Prostate gland (tissue), 2 donors: Measurements from ENCODE around the gene SLTM. TPM values are rescaled to one million over a fixed set of nuclear protein-coding genes. Genes with fewer than 3 reads are reported as not detected.
"Not testable (repeated sequence)": the region's sequence is repeated elsewhere in the genome, so short reads cannot be mapped to it uniquely, and the experiment has no call there.

Source experiments
- DNase-seq: peaks from one replicate; pipeline ENCODE4 v3.0.0-alpha.2; 2019; ENCODE audit warnings: low spot score
- H3K27ac ChIP-seq, 2 donors: fragments of 200-600 bp; sonication (generic); 2 replicates each; pipeline ENCODE4 v1.5.1; 2017 to 2019
- H3K27me3 ChIP-seq: fragments of 200-600 bp; sonication (generic); replicated peaks from 2 replicates; pipeline ENCODE4 v1.5.1; 2019; ENCODE audit not compliant: insufficient read depth
- H3K36me3 ChIP-seq, 2 donors: fragments of 200-600 bp; sonication (generic); 1 replicate in 1 of 2; 2 replicates in 1 of 2; pipeline versions ENCODE4 v1.5.1 to v1.8.1; 2017 to 2019
- H3K4me1 ChIP-seq: fragments of 200-600 bp; sonication (generic); replicated peaks from 2 replicates; pipeline ENCODE4 v1.5.1; 2019
- H3K4me3 ChIP-seq, 2 donors: fragments of 200-600 bp; sonication (generic); 2 replicates each; pipeline ENCODE4 v1.5.1; 2017 to 2019
- H3K9me3 ChIP-seq: fragments of 200-600 bp; sonication (generic); 2 replicates; pipeline ENCODE4 v1.5.1; 2017
- POLR2A ChIP-seq: fragments of 450-650 bp; IDR thresholded peaks from one replicate; pipeline ENCODE4 v1.6.1; 2016; ENCODE audit warnings: antibody characterized with exemption, mild to moderate bottlenecking
- POLR2AphosphoS5 ChIP-seq: sonication (generic); formaldehyde crosslinking; IDR thresholded peaks from one replicate; pipeline ENCODE4 v1.6.1; 2017; ENCODE audit warnings: antibody characterized with exemption
- WGBS: methylation state at CpG from one replicate; pipeline ENCODE4 v1.1.5; 2018; 5-methylcytosine and 5-hydroxymethylcytosine counted together
- intact Hi-C: fragments of 100-400 bp; cut with DNase I; formaldehyde crosslinking; loops from one replicate; pipeline ENCODE4 v1.14.2; 2022
- total RNA-seq, 2 donors: library from RNA; depleted of rRNA; stranded (reverse); fragments of >200 nt; gene quantifications; one replicate each; pipeline ENCODE4 v1.1.0, GENCODE V29; 2016
- TF ChIP-seq, protein P1 (sequence below), 4 experiments: fragments of 200-600 bp in 2 of 4; fragments of 450-650 bp in 2 of 4; sonication (generic) in 2 of 4; IDR thresholded peaks; 1 replicate in 3 of 4; 2 replicates in 1 of 4; pipeline ENCODE4 v1.5.1; 2016 to 2019; ENCODE audit warnings: antibody characterized with exemption in 4 of 4, mild to moderate bottlenecking in 2 of 4, moderate library complexity in 2 of 4

The SLTM gene
- total RNA-seq, 2 donors from 2014 or later: 65.8 to 73.3 TPM

DNA sequence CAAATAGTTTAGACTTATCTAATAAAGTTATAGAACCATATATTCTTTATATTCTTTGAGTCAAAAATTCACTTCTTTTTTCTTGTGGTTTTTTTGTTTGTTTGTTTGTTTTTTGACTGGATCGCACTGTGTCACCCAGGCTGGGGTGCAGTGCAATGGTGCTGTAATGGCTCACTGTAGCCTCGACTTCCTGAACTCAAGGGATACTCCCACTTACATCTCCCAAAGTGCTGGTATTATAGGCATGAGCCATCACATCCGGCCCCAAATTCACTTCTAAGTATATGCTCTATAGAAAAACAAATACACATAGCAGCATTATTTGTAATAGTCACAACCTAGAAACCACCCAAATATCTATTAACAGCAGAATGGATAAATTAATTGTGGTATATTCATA lies 13.7 kb upstream of the SLTM start:
- Histone ChIP-seq H3K27ac (no peak overlapping the region), H3K4me1 (no peaks in the 10 kb centered on the region), H3K9me3 (no peaks in the 10 kb centered on the region), H3K36me3 (no peaks in the 10 kb centered on the region), H3K4me3 (no peak overlapping the region), H3K27me3 (no peaks in the 10 kb centered on the region)
- intact Hi-C loops: no loop called here
- DNase-seq: no peak
- TF ChIP-seq POLR2A (no peak), POLR2AphosphoS5 (no peak)
- TF ChIP-seq, protein P1, sequence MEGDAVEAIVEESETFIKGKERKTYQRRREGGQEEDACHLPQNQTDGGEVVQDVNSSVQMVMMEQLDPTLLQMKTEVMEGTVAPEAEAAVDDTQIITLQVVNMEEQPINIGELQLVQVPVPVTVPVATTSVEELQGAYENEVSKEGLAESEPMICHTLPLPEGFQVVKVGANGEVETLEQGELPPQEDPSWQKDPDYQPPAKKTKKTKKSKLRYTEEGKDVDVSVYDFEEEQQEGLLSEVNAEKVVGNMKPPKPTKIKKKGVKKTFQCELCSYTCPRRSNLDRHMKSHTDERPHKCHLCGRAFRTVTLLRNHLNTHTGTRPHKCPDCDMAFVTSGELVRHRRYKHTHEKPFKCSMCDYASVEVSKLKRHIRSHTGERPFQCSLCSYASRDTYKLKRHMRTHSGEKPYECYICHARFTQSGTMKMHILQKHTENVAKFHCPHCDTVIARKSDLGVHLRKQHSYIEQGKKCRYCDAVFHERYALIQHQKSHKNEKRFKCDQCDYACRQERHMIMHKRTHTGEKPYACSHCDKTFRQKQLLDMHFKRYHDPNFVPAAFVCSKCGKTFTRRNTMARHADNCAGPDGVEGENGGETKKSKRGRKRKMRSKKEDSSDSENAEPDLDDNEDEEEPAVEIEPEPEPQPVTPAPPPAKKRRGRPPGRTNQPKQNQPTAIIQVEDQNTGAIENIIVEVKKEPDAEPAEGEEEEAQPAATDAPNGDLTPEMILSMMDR (IDR thresholded peaks at IDR 0.05): no peak
- WGBS: 93% methylated on average over 3 of the region's 3 CpGs

DNA sequence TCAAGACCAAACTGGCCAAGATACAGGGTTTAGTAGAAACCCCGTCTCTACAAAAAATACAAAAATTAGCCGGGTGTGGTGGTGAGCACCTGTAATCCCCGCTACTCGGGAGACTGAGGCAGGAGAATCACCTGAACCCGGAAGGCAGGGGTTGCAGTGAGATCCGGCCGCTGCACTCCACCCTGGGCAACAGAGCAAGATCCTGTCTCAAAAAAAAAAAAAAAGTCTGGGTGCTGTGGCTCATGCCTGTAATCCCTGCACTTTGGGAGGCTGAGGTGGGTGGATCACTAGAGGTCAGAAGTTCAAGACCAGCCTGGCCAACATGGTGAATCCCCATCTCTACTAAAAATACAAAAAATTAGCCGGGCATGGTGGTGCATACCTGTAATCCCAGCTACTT lies 1.5 kb upstream of the SLTM start:
- WGBS: 93% methylated on average over 8 of the region's 8 CpGs

DNA sequence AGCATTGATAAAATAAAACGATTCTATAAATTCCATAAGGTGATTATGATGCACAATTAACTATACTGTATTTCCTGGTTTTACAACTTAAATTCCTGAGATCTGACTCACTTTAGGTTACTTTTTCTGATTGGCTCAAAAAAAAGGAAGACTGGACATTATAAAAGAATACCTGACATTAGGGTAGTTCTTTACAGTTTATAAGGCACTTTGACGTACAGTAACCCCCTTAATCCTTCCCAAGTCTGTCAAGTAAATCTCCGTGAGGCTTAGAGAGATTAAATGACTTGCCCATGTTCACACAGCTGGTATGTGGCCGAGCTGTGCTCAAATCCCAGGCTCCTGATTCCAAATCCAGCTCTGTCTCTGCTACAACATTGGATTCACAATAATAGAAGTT lies 1.0 kb upstream of the SLTM start:
- 61% methylated on average over 4 of the region's 4 CpGs for WGBS
- no peaks in the 10 kb centered on the region for H3K36me3 ChIP-seq
- peak overlapping the region; percentile 97 to 99 for H3K27ac ChIP-seq
- no peaks in the 10 kb centered on the region for H3K4me1 ChIP-seq
- H3K27me3 ChIP-seq: no peaks in the 10 kb centered on the region
- peak overlapping the region in 1 of 2 donors; percentile 93 for H3K4me3 ChIP-seq
- H3K9me3 ChIP-seq: no peaks in the 10 kb centered on the region
- no peak for DNase-seq
- TF ChIP-seq, protein P1 (IDR thresholded peaks at IDR 0.05): no peak
- TF ChIP-seq POLR2AphosphoS5 (no peak), POLR2A (no peak)
- intact Hi-C loops: loop anchor here (5.0 kb wide), 2 partner anchors 162 to 687 kb away; partner anchors contain the start of gene MINDY2

More for the DNA sequence above, 1.5 kb upstream of the SLTM start:
- not testable (repeated sequence) for H3K36me3 ChIP-seq, H3K4me1 ChIP-seq, DNase-seq, H3K27me3 ChIP-seq, H3K4me3 ChIP-seq, H3K9me3 ChIP-seq
- peak overlapping the region in 1 of 2 donors; percentile 99 for H3K27ac ChIP-seq
- intact Hi-C loops: loop anchor here (5.0 kb wide), 2 partner anchors 163 to 688 kb away; partner anchors contain the start of gene MINDY2

DNA sequence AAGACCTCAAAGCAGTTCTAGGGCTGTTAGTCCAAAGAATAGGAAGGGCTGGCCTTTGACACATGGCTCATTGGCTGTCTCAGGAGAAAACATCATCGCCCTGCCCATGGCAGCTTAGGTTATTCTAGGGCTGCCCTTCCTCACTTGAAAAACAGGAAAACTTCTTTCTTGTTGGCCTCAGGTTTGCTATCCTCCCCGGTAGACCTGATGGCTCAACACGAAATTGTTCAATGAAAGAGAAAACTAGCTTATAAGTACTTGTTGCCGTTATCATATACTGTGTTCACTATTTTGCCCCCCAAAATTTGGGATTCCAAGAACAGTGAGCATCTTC lies 602 bp upstream of the SLTM start:
- TF ChIP-seq POLR2A (no peak), POLR2AphosphoS5 (no peak)
- TF ChIP-seq, protein P1 (IDR thresholded peaks at IDR 0.05): no peak
- H3K27me3 ChIP-seq: no peaks in the 10 kb centered on the region
- H3K9me3 ChIP-seq: no peaks in the 10 kb centered on the region
- intact Hi-C loops: loop anchor here (5.0 kb wide), 2 partner anchors 162 to 687 kb away; partner anchors contain the start of gene MINDY2
- no peak for DNase-seq
- H3K4me1 ChIP-seq: no peaks in the 10 kb centered on the region
- peak overlapping the region; percentile 70 to 93 for H3K4me3 ChIP-seq
- H3K36me3 ChIP-seq: no peaks in the 10 kb centered on the region
- peak overlapping the region; percentile 97 to 99 for H3K27ac ChIP-seq
- WGBS: 17% methylated on average over 4 of the region's 4 CpGs

DNA sequence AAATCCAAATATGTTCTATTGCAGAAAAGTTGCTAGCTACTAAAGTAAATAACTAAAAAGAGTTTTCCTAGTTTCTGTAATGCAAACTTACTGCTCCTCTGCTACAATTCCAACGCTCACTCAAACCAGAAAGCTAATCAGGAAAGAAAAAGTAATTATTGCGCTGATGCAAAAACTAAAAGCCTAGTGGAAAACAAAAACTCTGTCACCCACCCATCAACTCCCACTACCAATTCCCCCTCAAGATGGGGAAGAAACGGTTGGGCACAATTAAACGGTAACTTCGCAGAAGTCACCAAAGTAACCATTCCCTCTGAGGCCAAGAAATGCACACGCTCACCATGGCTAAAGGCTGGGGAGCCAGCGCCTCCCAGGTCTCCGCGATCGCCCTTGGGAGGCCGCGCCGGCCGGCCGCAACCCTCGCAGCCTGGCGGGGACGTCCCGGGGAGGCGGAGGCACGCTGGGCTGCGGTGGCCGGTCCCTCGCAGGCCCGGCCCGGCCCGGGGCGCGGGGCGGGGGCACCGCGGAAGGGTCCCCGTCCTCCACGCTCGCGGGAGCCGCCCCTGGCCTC lies 684 bp downstream of the SLTM start:
- H3K4me1 ChIP-seq: no peaks in the 10 kb centered on the region
- H3K36me3 ChIP-seq: no peaks in the 10 kb centered on the region
- no peaks in the 10 kb centered on the region for H3K27me3 ChIP-seq
- TF ChIP-seq, protein P1 (IDR thresholded peaks at IDR 0.05): no peak
- TF ChIP-seq POLR2A (no peak), POLR2AphosphoS5 (no peak)
- intact Hi-C loops: loop anchor here (5.0 kb wide), 2 partner anchors 160 to 685 kb away; partner anchors contain the start of gene MINDY2
- H3K27ac ChIP-seq: peak overlapping the region; percentile 97 to 99
- WGBS: 0% methylated on average over 35 of the region's 37 CpGs
- no peaks in the 10 kb centered on the region for H3K9me3 ChIP-seq
- peak overlapping the region; percentile 70 to 93 for H3K4me3 ChIP-seq
- DNase-seq: peak; percentile 19
